ENCODE data around the gene CAMTA1.

CAMTA1 gene

GRCh38 chr1:6884652-6885153 lies 99.4 kb downstream of the CAMTA1 start:
- no peak for DNase-seq

- DNase-seq: no peak
Measured at GRCh38 chr1:6885426-6885825, 100.2 kb downstream of the CAMTA1 start.

- no peak for DNase-seq
Measured at GRCh38 chr1:6886523-6886922, 101.3 kb downstream of the CAMTA1 start.

DNA sequence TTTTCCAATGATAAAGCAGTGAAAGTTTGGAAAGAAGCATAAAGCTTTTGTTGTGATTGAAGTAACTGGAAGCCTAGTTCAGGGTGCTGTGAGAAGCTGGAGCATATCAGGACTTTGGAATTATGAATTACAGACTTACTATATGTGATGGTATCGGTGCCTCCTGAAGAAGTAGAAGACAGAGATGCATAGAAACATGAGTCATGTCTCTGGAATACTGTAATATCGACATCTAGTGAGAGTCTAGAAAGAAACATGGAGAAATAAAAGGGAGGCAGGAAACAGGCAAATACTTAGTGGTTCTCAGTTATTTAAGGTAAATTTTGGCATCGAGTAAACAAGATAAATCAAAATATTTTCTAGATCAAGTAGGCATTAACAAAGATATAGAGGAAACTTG lies 103.0 kb downstream of the CAMTA1 start:
- DNase-seq: no peak

DNA sequence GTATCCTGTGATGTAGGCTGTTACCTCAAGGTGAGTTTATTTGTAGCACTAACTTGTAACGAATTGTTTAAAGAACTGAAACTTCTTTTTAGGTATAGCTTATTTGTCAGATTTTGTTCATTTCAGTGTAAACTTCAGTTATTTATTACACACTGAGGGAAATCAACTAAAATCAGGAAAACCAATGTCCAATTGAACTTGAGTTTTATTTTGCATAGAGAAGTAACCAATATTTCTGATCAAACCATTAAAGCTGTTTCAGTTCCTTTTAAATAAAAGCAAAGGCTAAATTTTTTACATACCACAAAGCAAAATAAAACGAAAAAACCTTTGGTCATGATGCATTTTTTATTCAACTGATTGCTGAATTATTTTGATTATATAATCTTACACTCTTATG lies 103.6 kb downstream of the CAMTA1 start:
- DNase-seq: no peak

GRCh38 chr1:6889875-6890480 lies 104.7 kb downstream of the CAMTA1 start:
- no peak for DNase-seq

- no peak for DNase-seq
Measured at GRCh38 chr1:6890686-6891085, 105.4 kb downstream of the CAMTA1 start.

GRCh38 chr1:6891781-6892579 lies 106.7 kb downstream of the CAMTA1 start:
- no peak for DNase-seq

GRCh38 chr1:6893388-6893787 lies 108.1 kb downstream of the CAMTA1 start:
- DNase-seq: no peak

DNA sequence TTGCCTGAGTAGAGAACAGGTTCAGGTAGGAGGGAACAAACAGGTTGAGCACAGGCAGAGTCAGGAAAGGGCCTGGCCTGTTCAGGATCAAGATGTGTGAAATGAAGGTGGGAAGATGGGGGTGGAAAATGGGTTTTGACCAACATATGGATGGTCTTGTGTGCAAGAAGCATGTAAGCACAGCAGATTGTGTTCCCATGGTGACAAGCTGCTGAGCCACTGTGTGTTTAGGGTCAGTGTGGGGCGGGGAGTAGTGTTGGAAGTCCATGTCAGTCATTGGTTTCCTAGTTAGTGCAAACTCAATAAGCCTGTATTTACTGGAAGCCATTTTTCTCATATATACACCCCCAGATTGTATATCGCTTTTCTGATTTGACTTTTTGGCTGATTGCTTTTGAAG lies 111.9 kb downstream of the CAMTA1 start:
- no peak for DNase-seq

DNA sequence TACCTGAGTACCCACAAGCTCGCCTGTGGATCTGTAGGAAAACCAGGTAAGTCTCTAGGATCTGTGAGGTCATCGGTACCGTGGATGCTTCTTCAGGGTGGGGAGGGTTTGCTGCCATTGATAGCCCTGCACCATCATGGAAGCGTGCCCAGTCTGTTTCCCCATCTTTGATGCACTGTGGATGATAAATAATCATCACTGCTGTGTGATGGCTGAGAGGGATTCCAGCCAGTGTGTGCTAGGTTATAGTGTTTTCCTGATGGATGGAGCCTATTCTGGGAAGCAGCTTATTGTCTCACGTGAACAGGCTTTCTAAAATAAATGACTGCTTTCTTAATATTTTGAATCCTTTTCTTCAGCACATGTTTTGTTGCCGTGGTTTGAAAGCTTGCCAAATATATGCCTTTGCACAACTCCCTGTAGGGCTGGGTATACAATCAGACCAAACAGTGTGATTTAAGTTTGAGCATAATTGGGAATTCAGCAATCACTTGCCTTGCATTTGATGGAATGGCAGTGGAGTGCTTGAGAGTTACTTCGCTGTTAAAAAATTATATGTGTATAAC lies 113.8 kb downstream of the CAMTA1 start:
- no peak for DNase-seq

- DNase-seq: no peak
Measured at GRCh38 chr1:6899621-6900020, 114.4 kb downstream of the CAMTA1 start.

DNA sequence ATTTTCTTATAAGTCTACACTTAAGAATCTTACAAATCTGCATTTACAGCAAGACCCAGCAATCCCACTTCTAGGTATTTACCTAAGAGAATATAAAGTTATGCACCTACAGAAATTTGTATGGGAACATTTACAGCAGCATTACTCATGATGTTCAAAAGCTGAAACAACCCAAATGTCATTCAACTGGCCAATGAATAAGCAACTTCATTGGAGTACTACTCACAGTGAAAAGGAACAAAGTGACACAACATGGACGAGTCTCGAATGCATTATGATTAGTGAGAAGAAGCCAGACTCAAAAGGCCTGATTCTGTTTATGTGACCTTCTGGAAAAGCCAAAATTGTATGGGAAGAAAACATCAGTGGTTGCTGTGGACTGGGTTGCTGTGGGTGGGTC lies 116.9 kb downstream of the CAMTA1 start:
- DNase-seq: no peak

- DNase-seq: no peak
Measured at GRCh38 chr1:6904476-6905170, 119.4 kb downstream of the CAMTA1 start.

- DNase-seq: no peak
Measured at GRCh38 chr1:6905331-6905730, 120.1 kb downstream of the CAMTA1 start.

- DNase-seq: no peak
Measured at GRCh38 chr1:6905790-6906189, 120.5 kb downstream of the CAMTA1 start.

DNA sequence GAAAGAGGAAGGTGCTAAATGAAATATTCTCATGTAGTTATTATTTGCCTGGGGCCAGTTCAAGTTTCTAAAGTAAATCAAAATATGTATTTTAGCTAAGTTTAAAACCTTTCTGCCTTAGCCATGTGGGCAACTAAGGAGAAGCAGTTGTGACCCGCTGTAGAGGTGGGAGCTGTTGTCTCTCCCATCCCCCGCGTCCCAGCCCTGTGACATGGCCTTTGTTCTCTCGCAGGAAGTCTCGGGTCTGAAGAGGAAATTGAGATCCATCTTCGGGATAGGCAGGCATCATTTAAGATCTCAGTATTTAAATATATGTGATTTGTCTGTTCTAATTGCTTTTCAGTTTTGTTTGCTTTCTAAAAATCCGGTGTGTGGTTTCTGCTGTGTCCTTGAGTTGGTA lies 121.5 kb downstream of the CAMTA1 start:
- no peak for DNase-seq

- DNase-seq: no peak
Measured at GRCh38 chr1:6907201-6907600, 121.9 kb downstream of the CAMTA1 start.

GRCh38 chr1:6907676-6908434 lies 122.6 kb downstream of the CAMTA1 start:
- DNase-seq: no peak

DNA sequence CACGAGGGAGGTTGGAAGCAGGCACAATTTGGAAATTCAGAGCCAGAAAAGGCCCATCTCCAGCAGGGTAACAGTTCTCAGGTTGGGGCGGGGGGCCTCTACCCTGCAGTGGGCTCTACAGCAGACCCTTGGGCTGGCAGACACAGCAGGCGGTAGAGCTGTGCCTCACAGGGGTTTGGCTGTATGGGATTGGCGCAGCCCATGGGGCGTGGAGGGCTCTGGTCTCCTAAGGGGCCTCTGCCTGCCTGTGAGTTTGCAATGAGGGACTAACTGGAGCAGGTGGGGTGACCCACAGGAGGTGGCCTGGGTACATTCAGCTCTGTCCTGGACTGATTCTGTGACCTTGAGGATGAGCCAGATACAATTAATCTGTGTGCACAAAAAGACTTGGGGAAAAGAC lies 124.1 kb downstream of the CAMTA1 start:
- DNase-seq: no peak

- no peak for DNase-seq
Measured at GRCh38 chr1:6909857-6910256, 124.6 kb downstream of the CAMTA1 start.

GRCh38 chr1:6911021-6911941 lies 126.0 kb downstream of the CAMTA1 start:
- no peak for DNase-seq

All from activated gamma-delta T cell (primary cell).